ENCODE results near the gene MZT2A. TPM values are rescaled to one million over a fixed set of nuclear protein-coding genes. Genes with fewer than 3 reads are reported as not detected.
"Not testable (repeated sequence)": the region's sequence is repeated elsewhere in the genome, so short reads cannot be mapped to it uniquely, and the experiment has no call there.

The MZT2A gene
- total RNA-seq, 1 donor from 2014 or later: 87.8 TPM

DNA sequence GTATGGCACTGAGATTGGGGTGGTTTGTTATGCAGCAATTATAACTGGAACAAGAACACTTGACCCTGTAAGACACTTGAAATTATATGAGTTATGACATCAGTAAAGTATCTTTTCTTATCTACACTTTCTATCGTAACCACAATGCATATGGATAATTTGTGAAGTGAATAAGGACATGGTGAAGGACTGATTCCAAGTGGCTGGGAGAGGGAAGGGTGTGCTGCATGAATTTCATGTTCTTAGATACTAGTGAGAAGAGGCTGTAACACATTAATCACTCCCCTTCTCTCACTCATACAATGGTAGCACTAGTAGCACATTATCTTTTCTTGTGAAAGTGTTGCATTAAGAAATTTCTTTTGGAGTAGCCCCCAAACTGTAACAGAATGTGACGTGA, 37.3 kb downstream of the MZT2A start:
- not testable (repeated sequence) for DNase-seq (ENCODE audit: low read depth, low spot score)

DNA sequence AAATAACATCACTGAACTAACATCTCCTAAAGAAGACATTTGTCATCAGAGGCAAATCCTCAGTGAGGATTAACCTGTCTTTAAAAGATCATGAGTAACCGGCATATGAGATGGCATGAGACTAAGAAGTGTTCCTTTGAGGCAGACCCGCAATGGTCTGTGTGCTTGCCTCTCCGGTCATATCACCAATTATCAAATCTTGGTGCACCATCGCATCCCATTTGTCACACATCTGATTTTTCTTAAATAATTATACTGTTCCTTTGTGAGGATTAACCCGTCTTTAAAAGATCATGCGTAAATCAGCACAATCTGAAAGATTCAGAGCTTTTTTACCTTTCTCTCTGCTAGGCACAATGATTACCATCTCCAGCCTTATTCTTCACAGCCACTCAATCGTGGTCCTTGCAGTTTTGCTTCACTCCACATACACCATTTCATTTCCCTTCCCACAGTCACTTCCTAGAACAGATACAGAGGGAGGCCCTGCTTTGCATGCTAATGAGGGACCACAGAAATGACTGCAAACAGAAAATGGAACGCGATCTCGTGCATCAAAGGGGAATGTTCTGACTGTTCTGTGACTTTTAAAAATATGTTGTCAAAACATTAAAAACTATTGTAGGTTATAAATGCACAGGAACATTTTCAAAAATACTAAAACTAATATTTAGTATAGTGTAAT, 40.8 kb downstream of the MZT2A start:
- DNase-seq (ENCODE audit: low read depth, low spot score): not testable (repeated sequence)

DNA sequence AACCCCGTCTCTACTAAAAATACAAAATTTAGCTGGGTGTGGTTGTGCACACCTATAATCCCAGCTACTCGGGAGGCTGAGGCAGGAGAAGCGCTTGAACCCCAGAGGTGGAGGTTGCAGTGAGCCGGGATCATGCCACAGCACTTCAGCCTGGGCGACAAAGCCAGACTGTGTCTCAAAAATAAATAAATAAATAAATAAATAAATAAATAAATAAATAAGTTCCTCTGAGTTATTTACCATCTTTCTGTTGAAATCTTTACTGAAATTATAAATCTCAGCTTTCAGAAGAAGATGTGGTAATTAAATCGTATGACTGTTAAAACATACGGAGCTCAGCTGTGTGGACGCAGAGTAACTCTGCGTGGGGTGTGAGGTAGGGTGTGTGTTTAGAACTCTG, 44.2 kb downstream of the MZT2A start:
- not testable (repeated sequence) for DNase-seq (ENCODE audit: low read depth, low spot score)

DNA sequence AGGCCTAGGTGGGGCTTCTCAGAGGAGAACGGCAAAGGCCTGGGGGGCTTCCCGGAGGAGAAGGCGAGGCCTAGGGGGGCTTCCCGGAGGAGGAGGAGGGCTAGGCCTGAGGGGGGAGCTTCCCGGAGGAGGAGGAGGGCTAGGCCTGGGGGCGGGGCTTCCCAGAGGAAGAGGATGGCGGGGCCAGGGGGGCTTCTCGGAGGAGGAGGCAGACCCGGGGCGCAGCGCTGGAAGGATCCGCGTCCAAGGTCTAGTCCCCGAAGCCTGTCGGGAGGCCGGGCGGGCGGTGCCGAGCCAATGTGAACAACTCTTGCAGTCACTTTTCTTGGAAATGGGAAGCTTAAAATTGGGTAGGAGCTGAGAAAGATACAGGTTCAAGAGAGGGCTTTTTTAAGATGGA, 46.3 kb downstream of the MZT2A start:
- no peak for DNase-seq (ENCODE audit: low read depth, low spot score)

DNA sequence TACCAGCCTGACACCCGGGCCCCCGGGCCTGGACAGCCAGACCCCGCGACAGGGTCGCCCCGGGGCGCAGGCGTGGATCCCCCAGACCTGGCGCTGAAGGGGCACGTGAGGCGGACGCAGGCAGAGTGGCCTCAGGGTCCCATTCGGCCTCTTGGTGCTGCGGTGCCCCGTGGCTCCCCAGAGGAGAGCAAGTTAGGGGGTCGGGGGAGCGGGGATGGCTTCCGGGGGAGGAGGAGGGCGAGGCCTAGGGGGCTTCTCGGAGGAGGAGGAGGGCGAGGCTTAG, 46.7 kb downstream of the MZT2A start:
- DNase-seq (ENCODE audit: low read depth, low spot score): not testable (repeated sequence)

DNA sequence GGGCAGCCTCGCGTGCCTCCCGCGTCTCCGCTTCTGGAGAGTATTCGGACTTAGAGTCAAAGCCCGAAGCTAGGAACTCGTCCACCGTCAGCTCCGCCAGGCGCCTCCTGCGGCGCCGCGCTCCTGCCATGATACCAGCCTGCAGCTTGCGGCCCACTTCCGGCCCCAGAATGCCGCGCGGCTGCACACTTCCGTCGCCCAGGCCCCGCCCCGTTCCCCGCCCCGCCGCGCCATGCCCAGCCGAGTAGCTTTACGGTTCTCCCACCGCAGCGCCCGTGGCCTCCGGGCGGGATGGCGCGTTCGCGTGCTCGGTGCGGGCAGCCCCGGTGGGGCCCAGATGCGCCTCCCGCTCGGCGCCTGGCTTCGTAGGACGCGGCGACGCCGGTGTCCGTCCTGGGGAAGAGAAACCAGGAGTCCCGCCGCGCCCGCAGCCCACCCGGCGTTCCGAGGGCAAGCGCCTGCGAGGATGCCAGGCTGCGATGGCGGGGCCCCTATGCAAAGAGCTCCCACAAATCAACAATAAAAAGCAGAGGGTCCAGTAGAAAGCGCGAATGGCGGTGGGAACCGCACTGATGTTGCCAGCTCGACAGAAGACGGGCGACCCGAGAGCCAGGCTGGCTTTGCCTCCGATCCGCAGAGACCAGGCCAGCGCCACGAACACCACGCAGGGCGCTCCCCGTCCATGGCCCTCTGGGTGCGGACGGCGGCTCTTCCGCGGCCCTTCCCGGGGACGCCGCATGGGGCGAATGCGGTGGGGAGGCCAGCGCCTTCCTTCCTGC, 47.3 kb downstream of the MZT2A start:
- not testable (repeated sequence) for DNase-seq (ENCODE audit: low read depth, low spot score)

DNA sequence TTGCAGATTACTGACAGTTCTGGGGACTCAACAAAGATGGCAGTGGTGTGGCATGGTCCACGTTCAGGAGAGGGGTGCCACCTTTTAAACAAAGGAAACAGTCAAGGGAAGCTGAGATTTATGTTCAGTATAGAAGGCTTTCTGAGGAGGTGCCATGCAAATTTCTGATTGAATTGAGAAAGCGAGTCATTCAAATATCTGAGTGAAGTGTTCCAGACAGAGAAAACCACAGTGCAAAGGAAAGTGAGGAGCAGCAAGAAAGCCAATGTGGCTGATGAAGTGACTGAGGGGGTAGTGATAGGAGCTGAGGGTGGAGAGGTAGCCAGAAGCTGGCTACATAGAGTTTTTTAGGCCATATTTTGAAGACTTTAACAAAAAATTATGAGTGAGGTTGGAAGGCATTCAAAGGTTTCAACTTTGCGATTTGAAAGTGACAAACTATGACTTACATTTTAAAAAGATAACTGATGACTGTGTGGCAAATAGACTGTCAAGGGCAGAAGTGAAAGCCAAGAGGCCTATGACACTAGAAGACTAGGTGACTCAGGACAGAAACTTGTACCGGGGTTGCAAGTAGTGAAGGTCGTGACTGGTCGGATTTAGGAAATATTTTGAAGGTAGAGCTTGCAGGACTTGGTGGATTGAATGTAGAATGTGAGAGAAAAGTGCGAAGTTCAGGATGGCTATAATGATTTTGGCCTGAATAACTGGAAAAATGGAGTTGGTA, 51.3 kb downstream of the MZT2A start:
- DNase-seq (ENCODE audit: low read depth, low spot score): not testable (repeated sequence)

Other genes with a start within 250 kb of the MZT2A start
- gene RAB6D, start 128.2 kb downstream of the MZT2A start, total RNA-seq: 0.07 TPM in 1 of 2 replicates, not detected in the other
- not detected in 2 replicates for gene TUBA3D, start 16.3 kb downstream of the MZT2A start, total RNA-seq
- 3.4 and 3.8 TPM in 2 replicates for gene CCDC74A, start 35.5 kb upstream of the MZT2A start, total RNA-seq

Measured in pulmonary artery endothelial cell (primary cell).